ENCODE measurements around the gene VCX2.
"Not testable (repeated sequence)": the region's sequence is repeated elsewhere in the genome, so short reads cannot be mapped to it uniquely, and the experiment has no call there.

The VCX2 gene

DNA sequence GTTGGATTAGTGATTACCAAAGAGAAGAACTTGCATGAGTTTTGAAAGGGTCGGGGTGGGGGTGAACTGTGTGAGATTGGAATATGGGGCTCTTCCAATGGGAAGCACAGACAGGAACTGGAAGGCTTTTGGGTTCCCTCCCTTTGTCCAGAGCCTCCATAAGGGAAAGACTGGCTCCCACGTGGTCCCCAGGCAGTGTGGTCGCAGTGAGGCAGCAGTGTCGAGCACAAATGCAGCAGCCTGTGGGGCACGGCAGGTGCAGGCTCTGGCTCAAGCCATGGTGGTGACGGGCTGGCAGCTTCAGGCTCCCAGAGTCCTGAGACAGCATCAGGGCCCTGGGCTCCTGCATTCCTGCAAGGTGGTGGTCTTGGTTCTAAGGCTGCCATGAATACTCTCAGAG lies 45.5 kb downstream of the VCX2 start:
- no peak overlapping the region for H3K4me3 ChIP-seq (ENCODE audit: low read depth, low read length)
- no peak for DNase-seq (ENCODE audit: low read depth)
- TF ChIP-seq, protein P1, sequence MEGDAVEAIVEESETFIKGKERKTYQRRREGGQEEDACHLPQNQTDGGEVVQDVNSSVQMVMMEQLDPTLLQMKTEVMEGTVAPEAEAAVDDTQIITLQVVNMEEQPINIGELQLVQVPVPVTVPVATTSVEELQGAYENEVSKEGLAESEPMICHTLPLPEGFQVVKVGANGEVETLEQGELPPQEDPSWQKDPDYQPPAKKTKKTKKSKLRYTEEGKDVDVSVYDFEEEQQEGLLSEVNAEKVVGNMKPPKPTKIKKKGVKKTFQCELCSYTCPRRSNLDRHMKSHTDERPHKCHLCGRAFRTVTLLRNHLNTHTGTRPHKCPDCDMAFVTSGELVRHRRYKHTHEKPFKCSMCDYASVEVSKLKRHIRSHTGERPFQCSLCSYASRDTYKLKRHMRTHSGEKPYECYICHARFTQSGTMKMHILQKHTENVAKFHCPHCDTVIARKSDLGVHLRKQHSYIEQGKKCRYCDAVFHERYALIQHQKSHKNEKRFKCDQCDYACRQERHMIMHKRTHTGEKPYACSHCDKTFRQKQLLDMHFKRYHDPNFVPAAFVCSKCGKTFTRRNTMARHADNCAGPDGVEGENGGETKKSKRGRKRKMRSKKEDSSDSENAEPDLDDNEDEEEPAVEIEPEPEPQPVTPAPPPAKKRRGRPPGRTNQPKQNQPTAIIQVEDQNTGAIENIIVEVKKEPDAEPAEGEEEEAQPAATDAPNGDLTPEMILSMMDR (conservative IDR thresholded peaks at IDR 0.05; ENCODE audit: low read depth, low read length), result no peak

DNA sequence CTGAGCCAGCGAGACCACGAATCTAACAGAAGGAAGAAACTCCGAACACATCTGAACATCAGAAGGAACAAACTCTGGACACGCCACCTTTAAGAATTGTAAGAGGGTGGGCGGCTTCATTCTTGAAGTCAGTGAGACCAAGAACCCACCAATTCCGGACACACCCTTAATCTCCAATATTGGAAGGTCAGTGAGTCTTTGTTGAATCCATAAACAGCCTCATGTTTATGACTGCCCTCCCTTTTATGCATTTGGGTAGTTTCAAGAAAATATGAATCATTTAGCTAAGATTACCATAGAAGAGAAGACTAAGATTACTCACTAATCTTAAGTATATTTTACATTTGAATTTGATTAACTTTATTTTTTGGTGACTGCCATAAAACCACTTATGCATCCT lies 48.5 kb downstream of the VCX2 start:
- no peak overlapping the region for H3K4me3 ChIP-seq (ENCODE audit: low read depth, low read length)
- DNase-seq (ENCODE audit: low read depth), result no peak
- TF ChIP-seq, protein P1 (conservative IDR thresholded peaks at IDR 0.05; ENCODE audit: low read depth, low read length), result no peak

DNA sequence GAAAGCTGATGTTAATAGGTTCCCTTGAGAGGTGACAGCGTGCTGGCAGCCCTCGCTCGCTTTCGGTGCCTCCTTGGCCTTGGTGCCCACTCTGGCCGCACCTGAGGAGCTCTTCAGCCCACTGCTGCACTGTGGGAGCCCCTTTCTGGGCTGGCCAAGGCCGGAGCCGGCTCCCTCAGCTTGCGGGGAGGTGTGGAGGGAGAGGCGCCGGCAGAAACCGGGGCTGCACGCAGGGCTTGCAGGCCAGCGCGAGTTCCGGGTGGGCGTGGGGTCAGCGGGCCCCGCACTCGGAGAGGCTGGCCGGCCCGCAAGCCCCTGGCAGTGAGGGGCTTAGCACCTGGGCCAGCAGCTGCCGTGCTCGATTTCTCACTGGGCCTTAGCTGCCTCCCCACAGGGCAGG lies 49.7 kb downstream of the VCX2 start:
- H3K4me3 ChIP-seq (ENCODE audit: low read depth, low read length); DNase-seq (ENCODE audit: low read depth): not testable (repeated sequence)
